ENCODE results near the gene LOXL4.

DNA sequence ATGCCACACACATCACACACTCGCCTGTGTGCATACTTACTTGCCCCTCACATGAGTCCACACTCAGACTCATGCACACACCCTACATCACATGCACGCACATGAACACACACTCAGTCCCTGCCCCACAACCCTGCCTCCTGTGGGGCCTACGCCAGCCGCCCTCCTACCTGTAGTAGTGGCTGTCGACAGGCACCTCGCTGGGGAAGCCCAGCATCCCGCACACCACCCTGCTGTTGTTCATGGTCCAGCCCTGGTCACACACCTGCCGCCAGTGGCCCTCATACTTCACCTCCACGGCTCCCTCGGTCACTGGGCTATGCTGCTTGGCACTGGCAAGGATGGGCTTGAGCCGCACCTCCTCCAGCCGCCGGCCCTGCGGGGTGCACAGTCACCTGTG, 7.2 kb downstream of the LOXL4 start:
- TF ChIP-seq, protein P1, sequence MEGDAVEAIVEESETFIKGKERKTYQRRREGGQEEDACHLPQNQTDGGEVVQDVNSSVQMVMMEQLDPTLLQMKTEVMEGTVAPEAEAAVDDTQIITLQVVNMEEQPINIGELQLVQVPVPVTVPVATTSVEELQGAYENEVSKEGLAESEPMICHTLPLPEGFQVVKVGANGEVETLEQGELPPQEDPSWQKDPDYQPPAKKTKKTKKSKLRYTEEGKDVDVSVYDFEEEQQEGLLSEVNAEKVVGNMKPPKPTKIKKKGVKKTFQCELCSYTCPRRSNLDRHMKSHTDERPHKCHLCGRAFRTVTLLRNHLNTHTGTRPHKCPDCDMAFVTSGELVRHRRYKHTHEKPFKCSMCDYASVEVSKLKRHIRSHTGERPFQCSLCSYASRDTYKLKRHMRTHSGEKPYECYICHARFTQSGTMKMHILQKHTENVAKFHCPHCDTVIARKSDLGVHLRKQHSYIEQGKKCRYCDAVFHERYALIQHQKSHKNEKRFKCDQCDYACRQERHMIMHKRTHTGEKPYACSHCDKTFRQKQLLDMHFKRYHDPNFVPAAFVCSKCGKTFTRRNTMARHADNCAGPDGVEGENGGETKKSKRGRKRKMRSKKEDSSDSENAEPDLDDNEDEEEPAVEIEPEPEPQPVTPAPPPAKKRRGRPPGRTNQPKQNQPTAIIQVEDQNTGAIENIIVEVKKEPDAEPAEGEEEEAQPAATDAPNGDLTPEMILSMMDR (IDR thresholded peaks at IDR 0.05; ENCODE audit: low read depth, low read length), result no peak
- TF ChIP-seq MYC (IDR thresholded peaks at IDR 0.05; ENCODE audit: low read depth, low read length), result no peak

All from NB4 (cell line).